ENCODE measurements around the gene OR2M3.

DNA sequence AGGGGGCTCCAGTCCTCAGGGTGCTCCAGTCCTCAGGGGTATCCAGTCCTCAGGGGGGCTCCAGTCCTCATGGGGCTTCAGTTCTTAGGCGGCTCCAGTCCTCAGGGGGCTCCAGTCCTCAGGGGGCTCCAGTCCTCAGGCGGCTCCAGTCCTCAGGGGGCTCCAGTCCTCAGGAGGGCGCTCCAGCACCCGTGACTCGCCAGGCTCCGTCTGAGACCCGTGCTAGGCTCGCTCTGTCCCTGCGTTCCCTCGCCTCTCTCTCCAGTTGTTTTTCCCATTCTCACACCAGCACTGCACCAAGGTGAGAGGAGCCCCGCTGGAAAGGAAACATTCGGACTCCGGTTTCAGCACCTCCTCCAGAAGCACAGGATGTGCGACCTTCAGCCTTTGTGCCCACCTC, 31.9 kb upstream of the OR2M3 start:
- TF ChIP-seq, protein P1, sequence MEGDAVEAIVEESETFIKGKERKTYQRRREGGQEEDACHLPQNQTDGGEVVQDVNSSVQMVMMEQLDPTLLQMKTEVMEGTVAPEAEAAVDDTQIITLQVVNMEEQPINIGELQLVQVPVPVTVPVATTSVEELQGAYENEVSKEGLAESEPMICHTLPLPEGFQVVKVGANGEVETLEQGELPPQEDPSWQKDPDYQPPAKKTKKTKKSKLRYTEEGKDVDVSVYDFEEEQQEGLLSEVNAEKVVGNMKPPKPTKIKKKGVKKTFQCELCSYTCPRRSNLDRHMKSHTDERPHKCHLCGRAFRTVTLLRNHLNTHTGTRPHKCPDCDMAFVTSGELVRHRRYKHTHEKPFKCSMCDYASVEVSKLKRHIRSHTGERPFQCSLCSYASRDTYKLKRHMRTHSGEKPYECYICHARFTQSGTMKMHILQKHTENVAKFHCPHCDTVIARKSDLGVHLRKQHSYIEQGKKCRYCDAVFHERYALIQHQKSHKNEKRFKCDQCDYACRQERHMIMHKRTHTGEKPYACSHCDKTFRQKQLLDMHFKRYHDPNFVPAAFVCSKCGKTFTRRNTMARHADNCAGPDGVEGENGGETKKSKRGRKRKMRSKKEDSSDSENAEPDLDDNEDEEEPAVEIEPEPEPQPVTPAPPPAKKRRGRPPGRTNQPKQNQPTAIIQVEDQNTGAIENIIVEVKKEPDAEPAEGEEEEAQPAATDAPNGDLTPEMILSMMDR (optimal IDR thresholded peaks at IDR 0.05 in 1 of 3, IDR thresholded peaks at IDR 0.05 in 1 of 3, conservative IDR thresholded peaks at IDR 0.05 in 1 of 3; ENCODE audit: extremely low read depth in 1 of 3, insufficient read depth in 2 of 3, low read length in 3 of 3) = no peak
- TF ChIP-seq EZH2 (IDR thresholded peaks at IDR 0.05; ENCODE audit: low read length) = no peak

Data from keratinocyte (primary cell).